ENCODE measurements around the gene YEATS2.
"Not testable (repeated sequence)": the region's sequence is repeated elsewhere in the genome, so short reads cannot be mapped to it uniquely, and the experiment has no call there.

Gene YEATS2
- 36.3 to 111 (median 65.1) reads per million in 18 experiments for total RNA-seq

GRCh38 chr3:183697610-183698317 is at the start of gene YEATS2:
YEATS2 (plus strand) TSS chr3:183697797; CDS start chr3:183715163, 17,366 bp downstream.
- DNase-seq = peak; percentile 82 to 89

DNA sequence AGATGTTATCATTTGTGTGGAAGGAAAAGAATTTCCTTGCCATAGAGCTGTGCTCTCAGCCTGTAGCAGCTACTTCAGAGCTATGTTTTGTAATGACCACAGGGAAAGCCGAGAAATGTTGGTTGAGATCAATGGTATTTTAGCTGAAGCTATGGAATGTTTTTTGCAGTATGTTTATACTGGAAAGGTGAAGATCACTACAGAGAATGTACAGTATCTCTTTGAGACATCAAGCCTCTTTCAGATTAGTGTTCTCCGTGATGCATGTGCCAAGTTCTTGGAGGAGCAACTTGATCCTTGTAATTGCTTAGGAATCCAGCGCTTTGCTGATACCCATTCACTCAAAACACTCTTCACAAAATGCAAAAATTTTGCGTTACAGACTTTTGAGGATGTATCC is 47.0 kb upstream of the YEATS2 start:
- DNase-seq = no peak

- DNase-seq = peak; percentile 2 to 13
These were observed 44.2 kb upstream of the YEATS2 start for GRCh38 chr3:183653209-183654064.

DNA sequence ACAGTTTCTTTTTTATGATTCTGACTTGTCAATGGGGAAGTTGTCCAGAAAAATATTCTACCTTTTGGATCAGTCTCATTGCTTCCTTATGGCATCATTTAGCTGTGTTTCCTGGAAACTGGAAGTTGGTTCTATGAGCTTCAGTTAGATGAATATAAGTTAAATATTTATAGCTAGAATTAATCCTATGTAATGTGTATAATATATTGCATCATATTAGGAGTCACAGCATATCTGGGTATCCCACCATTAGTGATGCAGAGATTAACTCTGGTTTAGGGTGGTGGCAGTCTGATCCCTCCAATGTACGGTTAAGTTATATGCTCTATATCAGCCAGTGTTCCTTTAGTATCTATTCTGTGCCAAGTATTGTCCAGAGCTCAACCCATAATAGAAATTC is 42.9 kb upstream of the YEATS2 start:
- no peak for DNase-seq

DNA sequence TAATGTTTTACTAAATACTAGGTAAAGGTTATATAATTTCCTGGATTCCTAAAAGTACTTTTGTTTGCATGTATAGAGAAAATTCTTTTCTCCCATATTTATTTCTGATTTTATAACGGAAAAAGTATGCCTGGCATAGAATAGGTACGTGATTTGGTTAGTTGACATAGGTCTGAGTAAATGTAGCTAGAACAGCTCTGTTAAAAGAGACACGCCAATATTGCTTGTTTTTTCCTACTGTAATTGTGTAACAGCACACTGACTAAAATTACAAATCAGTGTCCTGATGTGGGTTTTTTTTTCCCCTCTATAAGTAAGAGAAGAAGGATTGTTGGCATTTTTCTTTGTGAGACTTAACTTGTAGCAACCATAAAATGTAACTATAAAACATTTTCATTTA is 35.5 kb upstream of the YEATS2 start:
- no peak for DNase-seq

DNA sequence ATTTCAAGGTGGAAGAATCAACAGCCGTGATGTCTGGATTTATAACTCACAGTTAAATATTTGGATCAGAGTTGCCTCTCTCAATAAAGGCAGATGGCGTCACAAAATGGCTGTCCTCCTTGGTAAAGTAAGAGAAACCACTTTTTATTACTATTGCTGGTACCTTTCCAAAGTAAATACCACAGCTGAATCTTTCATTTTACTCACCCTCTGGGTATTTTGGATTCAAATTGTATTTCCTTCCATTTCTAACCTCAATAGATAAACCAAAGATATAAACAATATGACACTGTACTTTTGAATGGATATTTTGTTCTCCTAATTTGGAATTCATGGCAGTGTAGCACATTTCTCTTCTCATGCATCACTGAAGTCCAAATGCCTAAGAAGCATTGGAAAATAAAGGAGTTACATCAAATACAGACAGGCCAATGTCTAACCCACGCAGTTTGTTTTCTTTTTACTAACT is 32.6 kb upstream of the YEATS2 start:
- DNase-seq = no peak

GRCh38 chr3:183680061-183680460 is 17.5 kb upstream of the YEATS2 start:
- DNase-seq = no peak

DNA sequence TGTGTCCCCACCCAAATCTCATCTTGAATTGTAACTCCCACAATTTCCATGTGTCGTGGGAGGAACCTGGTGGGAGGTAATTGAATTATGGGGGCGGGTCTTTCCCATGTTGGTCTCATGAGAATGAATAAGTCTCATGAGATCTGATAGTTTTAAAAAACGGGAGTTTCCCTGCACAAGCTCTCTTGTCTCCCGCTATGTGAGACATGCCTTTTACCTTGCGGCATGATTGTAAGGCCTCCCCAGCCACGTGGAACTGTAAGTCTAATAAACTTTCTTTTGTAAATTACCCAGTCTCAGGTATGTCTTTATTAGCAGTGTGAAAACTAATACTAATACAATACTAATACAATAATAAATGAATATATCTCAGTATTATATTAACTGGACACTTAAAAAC is 9.9 kb upstream of the YEATS2 start:
- no peak for DNase-seq

DNA sequence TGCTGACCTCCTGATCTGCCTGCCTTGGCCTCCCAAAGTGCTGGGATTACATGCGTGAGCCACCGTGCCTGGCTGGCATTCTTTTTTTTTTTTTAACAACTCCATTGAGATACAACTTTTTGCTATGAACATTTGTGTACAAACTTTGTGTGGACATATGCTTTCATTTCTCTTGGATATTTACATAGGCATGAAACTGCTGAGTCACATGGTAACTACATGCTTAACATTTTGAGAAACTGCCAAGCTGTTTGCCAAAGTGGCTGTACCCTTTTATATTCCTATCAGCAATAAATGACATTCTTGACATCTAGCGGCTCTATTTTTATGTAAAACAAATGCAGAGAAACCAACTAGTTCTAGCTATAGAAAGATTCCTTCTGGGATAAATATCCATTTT is 8.7 kb upstream of the YEATS2 start:
- DNase-seq = no peak

- DNase-seq = not testable (repeated sequence)
These were observed 8.0 kb upstream of the YEATS2 start for GRCh38 chr3:183689621-183690020.

DNA sequence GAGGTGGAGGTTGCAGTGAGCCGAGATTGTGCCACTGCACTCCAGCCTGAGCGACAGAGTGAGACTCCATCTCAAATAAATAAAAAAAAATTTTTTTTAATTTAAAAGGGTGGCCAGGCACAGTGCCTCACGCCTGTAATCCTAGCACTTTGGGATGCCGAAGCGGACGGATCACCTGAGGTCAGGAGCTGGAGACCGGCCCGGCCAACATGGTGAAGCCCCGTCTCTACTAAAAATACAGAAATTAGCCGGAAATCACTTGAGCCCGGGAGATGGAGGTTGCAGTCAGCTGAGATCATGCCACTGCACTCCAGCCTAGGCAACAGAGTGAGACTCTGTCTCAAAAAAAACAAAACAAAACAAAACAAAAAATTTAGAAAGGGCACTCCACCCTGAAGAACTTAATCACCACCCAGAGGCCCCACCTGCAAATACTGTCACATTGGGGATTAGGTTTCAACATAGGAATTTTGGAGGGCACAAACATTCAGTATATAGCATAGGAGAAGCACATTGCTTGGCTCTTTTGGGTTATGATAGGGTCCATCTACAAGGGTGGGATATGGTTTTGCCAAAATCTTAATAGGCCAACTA is 7.1 kb upstream of the YEATS2 start:
- DNase-seq = no peak

GRCh38 chr3:183692436-183692835 is 5.2 kb upstream of the YEATS2 start:
- DNase-seq = no peak

DNA sequence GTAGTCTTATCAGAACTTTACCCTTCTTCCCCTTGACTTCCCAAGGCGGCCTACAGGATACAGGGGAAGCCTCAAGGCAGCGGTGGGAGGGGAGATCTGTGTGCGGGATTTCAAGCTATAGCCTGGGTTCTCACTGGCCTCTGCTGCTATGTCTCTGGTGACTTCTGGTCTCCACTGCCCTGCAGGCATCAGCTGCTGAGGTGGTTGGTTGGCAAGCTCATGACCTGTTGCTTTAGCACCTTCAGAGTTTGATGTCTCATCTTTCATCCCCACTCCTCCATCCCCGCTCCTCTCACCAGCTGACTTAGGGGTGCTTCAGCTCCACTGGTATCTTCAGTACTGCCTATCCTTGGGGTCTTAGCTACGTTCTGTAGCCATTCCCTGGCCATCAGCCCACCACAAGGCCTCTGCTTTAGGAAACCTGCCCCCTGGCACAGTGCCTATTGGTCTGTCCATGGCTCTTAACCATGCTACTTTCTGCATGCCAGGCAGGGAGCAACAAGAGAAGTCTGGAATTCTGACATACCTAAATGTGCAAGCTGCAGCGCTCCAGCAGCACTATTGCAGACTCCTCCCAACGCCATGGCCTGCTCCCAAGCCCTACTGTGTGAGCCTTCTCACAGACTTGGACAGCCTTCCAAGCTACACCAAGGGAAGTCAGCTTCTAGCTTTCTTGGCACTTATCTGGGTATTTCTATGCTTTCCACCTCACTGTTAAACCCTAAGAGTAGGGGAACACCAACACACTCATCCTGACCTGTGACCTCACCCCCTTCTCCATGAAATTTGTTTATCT is 1.8 kb upstream of the YEATS2 start:
- no peak for DNase-seq

- DNase-seq = no peak
These were observed 431 bp upstream of the YEATS2 start for GRCh38 chr3:183697123-183697609.

DNA sequence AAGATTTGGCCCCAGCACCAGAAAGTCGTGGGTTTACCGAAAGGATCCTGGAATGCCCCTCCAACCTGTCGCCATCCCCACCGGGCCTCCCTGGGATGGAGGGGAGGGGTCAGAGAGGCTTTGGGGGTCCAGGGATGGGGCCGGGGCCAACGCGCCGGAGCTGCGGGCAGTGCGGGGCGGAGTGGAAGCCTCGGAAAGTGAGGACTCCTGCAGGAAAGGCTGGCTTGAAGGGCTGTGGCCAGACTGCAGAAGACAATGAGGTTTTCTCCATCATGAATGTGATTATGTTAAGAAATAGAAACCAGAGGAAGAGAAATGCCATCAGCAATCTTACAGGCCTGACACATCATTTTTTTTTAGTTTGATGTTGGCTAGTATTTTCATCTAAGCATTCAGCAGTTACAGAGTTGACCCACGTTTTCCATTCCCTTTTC is 738 bp downstream of the YEATS2 start:
- peak; percentile 32 to 49 for DNase-seq

DNA sequence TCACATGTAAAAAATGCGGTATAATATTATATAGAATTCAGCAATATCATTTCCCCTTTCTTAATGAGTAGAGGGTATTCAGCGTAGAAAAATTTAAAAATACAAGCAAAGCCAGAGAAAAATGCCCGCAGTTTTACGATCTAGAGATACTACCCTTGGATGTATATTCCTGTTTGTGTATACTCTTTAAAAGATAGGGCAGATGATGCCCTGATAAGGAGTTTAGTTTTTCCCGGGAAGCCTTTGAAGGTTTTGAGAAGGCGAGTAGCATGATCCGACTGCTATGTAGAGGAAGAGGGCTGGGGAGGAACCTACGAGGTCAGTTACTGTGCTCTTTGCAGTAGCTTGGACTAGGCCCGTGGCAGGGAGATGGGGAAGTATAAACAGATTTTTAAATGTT is 1.2 kb downstream of the YEATS2 start:
- peak; percentile 65 to 77 for DNase-seq

GRCh38 chr3:183699238-183699947 is 1.8 kb downstream of the YEATS2 start:
- no peak for DNase-seq

GRCh38 chr3:183701744-183702143 is 4.1 kb downstream of the YEATS2 start:
- DNase-seq = no peak

DNA sequence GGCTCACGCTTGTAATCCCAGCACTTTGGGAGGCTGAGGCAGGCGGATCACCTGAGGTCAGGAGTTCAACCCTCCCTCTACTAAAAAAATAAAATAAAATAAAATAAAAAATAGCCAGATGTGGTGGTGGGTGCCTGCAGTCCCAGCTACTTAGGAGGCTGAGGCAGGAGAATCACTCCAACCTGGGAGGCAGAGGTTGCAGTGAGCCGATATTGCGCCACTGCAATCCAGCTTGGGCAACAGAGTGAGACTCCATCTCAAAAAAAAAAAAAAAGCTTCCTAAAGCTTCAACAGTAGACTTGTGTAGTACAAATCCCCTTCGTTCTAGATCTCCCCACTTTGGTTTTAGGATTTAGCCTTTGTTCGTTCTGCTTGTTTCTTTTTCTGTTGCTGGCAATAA is 6.3 kb downstream of the YEATS2 start:
- peak in 1 of 2 donors; percentile 18 for DNase-seq

DNA sequence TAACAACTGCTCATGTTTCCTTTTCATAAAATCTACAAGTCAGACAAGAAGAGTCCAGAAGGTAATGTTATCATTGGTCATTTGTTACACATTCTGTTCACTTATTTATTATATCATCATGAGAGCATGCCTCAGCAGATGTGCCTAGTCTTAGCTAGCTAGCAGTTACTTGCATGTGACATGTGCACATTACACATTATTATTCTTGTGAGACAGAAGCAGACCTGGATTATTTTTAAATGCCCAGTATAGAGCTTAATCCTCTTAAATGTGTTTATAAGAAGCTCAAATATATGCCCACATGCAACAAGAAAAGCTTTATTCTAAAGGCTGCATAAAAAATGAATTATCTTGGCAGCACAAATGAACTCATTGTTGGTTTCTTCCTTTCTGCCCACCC is 12.6 kb downstream of the YEATS2 start:
- DNase-seq = no peak

DNA sequence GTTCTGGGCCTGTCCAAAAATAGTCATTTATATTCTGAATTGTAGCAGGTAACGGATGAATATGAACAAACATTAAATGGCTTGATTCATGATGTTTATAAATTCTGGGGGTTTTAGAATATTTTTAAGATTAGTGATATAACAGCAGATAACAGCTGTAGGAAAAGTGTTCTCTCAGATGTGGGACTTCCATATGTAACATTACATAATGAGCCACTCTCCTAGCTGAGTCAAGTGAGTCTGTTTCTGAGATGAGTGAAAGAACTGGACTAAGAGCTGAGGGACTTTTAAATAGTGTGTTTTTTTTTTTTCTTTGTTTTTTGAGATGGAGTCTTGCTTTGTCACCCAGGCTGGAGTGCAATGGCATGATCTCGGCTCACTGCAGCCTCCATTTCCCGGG is 13.9 kb downstream of the YEATS2 start:
- DNase-seq = no peak

- DNase-seq = no peak
These were observed 17.0 kb downstream of the YEATS2 start for GRCh38 chr3:183714622-183715021.
